HepG2 (cell line): Measurements from ENCODE around the gene ADAMTS17. TPM values are rescaled to one million over a fixed set of nuclear protein-coding genes. Genes with fewer than 3 reads are reported as not detected.

Source experiments
- ATAC-seq: fragments of 200-7000 bp; cut with Tn5 transposase; 3 replicates; pipeline ENCODE4 v1.9.1; 2020; ENCODE audit warnings: mild to moderate bottlenecking, moderate library complexity
- BruUV-seq: library from RNA; stranded (reverse); fragments of 400-500 nt; replicated peaks from 2 replicates; lab custom pipeline; 2021; lab: Mats Ljungman, UMichigan
- CTCF ChIA-PET: fragments of 300-600 bp; formaldehyde crosslinking; extraction: SDS; loops from one replicate; lab custom pipeline; 2021; ENCODE audit warnings: low total read pairs, inconsistent platforms, low intra/inter-chr PET ratio; lab: Yijun Ruan, JAX
- POLR2A ChIA-PET: fragments of 350-600 bp; sonication (Branson Sonifier 250); formaldehyde crosslinking; loops from one replicate; lab custom pipeline; 2020; ENCODE audit warnings: antibody characterized with exemption, inconsistent platforms; lab: Yijun Ruan, JAX
- DNase-seq: peaks from one replicate; pipeline ENCODE4 v3.0.0-alpha.2; 2015; ENCODE audit warnings: low spot score
- FAIRE-seq: peaks from 3 replicates; lab custom pipeline; 2011; peaks lifted over from hg19 to GRCh38; lab: Jason Lieb, UNC
- H2AFZ ChIP-seq: one replicate; pipeline ENCODE4 v1.6.1; 2011; ENCODE audit warnings: low read length, inconsistent platforms
- H3K27ac ChIP-seq: fragments of 300-600 bp; 3 replicates; pipeline ENCODE4 v1.8.0; 2011; ENCODE audit warnings: mixed run types, mild to moderate bottlenecking, mixed read lengths, low read length, inconsistent platforms; ENCODE audit not compliant: insufficient read depth; ENCODE audit errors: extremely low read length
- H3K27me3 ChIP-seq, 2 experiments: fragments of 200-600 bp in 1 of 2; 2 replicates in 1 of 2; 3 replicates in 1 of 2; pipeline versions ENCODE4 v1.6.0 to v1.8.0; 2011; ENCODE audit warnings: low read length in 2 of 2, mild to moderate bottlenecking in 2 of 2, moderate library complexity in 2 of 2, inconsistent platforms in 1 of 2; ENCODE audit not compliant: insufficient read depth in 2 of 2, control insufficient read depth in 1 of 2
- H3K36me3 ChIP-seq, 2 experiments: fragments of 200-600 bp in 1 of 2; replicated peaks in 1 of 2; 2 replicates in 1 of 2; 3 replicates in 1 of 2; pipeline versions ENCODE4 v1.5.1 to v1.8.0; 2011; ENCODE audit warnings: low read length in 2 of 2, inconsistent platforms in 1 of 2; ENCODE audit not compliant: insufficient read depth in 2 of 2, control insufficient read depth in 1 of 2
- H3K4me1 ChIP-seq: 2 replicates; pipeline ENCODE4 v1.5.1; 2012; ENCODE audit warnings: low read length, inconsistent platforms; ENCODE audit not compliant: insufficient read depth
- H3K4me2 ChIP-seq: 2 replicates; pipeline ENCODE4 v1.6.0; 2011; ENCODE audit warnings: low read depth, low read length, inconsistent platforms
- H3K4me3 ChIP-seq, 3 experiments: fragments of 200-600 bp in 1 of 3; sonication (generic), shearing (Covaris generic) in 1 of 3; replicated peaks in 1 of 3; 2 replicates each; pipeline ENCODE4 v1.5.1; 2011 to 2016; ENCODE audit warnings: low read length in 3 of 3, inconsistent platforms in 2 of 3, low read depth in 2 of 3, mild to moderate bottlenecking in 2 of 3, control low read depth in 1 of 3, mixed read lengths in 1 of 3; ENCODE audit not compliant: insufficient read depth in 1 of 3
- H3K79me2 ChIP-seq: one replicate; pipeline ENCODE4 v1.6.1; 2011; ENCODE audit warnings: low read length, inconsistent platforms; ENCODE audit not compliant: insufficient read depth
- H3K9ac ChIP-seq: 2 replicates; pipeline ENCODE4 v1.6.0; 2011; ENCODE audit warnings: mild to moderate bottlenecking, low read depth, low read length, inconsistent platforms; ENCODE audit not compliant: insufficient read depth
- H3K9me3 ChIP-seq: 2 replicates; pipeline ENCODE4 v1.5.1; 2012; ENCODE audit warnings: mild to moderate bottlenecking, low read length
- H4K20me1 ChIP-seq: 2 replicates; pipeline ENCODE4 v1.6.0; 2011; ENCODE audit warnings: inconsistent platforms, mild to moderate bottlenecking, low read length, moderate library complexity; ENCODE audit not compliant: insufficient read depth
- NKX3-1 ChIP-seq: sonication (generic); formaldehyde crosslinking; IDR thresholded peaks from 2 replicates; pipeline ENCODE4 v1.5.0; 2020; ENCODE audit warnings: missing genetic modification reagents
- SP1 ChIP-seq, 2 experiments: fragments of 450-650 bp in 1 of 2; sonication (generic) in 1 of 2; formaldehyde crosslinking in 1 of 2; IDR thresholded peaks; 2 replicates each; pipeline versions ENCODE4 v1.4.0 to v1.6.1; 2016 to 2020; ENCODE audit warnings: missing genetic modification reagents in 1 of 2
- ZBTB38 ChIP-seq: sonication (generic); formaldehyde crosslinking; IDR thresholded peaks from 2 replicates; pipeline ENCODE4 v1.5.1; 2020; ENCODE audit warnings: mild to moderate bottlenecking, missing genetic modification reagents
- ZNF274 ChIP-seq: sonication (generic); formaldehyde crosslinking; IDR thresholded peaks from 2 replicates; pipeline ENCODE4 v1.5.1; 2020; ENCODE audit warnings: mild to moderate bottlenecking, missing genetic modification reagents
- ZNF883 ChIP-seq: sonication (generic); formaldehyde crosslinking; IDR thresholded peaks from 2 replicates; pipeline ENCODE4 v1.5.1; 2020; ENCODE audit warnings: mild to moderate bottlenecking, missing genetic modification reagents; ENCODE audit errors: not compliant biosample characterization
- WGBS: methylation state at CpG from one replicate; pipeline ENCODE4 v1.1.6; 2017; ENCODE audit warnings: low lambda C conversion rate; 5-methylcytosine and 5-hydroxymethylcytosine counted together
- in situ Hi-C: cut with HindIII; loops from 2 replicates; pipeline ENCODE4 v1.10.0; 2017; ENCODE audit warnings: low pct_unique_long_range_greater_than_20kb; ENCODE audit not compliant: extremely low pct_ligation_motif_present
- intact Hi-C: fragments of 100-400 bp; cut with micrococcal nuclease; formaldehyde crosslinking; loops from one replicate; pipeline ENCODE4 v1.10.0; 2022; ENCODE audit not compliant: unreplicated experiment
- polyA plus RNA-seq, 8 experiments: library from polyadenylated mRNA; depleted of rRNA in 3 of 8; stranded (reverse) in 7 of 8; unstranded in 1 of 8; fragments of >200 nt; fragmentation: Illumina TruSeq in 4 of 8; extraction: Trizol in 4 of 8; gene quantifications; 2 replicates each; pipeline versions ENCODE4 v1.2.1 to v1.2.3, GENCODE V29; 2011 to 2016; ENCODE audit warnings: low read depth in 4 of 8, missing spikeins in 1 of 8, mixed read lengths in 1 of 8; ENCODE audit not compliant: insufficient read depth in 1 of 8
- total RNA-seq, 5 experiments: library from RNA; depleted of rRNA; stranded (reverse); fragments of >200 nt; fragmentation: Illumina TruSeq; extraction: Trizol; gene quantifications; 2 replicates each; pipeline ENCODE4 v1.2.3, GENCODE V29; 2016; ENCODE audit warnings: low read depth in 1 of 5
- TF ChIP-seq, protein P1 (sequence below): sonication (generic); formaldehyde crosslinking; conservative IDR thresholded peaks from 2 replicates; pipeline ENCODE4 v1.8.1; 2023; ENCODE audit warnings: missing genetic modification reagents
- TF ChIP-seq, protein P2 (sequence below): sonication (generic); formaldehyde crosslinking; IDR thresholded peaks from 2 replicates; pipeline ENCODE4 v1.5.1; 2020; ENCODE audit warnings: missing genetic modification reagents, mild to moderate bottlenecking, borderline replicate concordance

ADAMTS17 gene
- total and polyA plus RNA-seq, 2 of the 13 experiments (the other 11 are each of a cell fraction or from before 2014, with no cell fraction given) = 0.02 to 0.04 TPM

- peaks cover 11% of the 10 kb centered on the region; the same call in 1 of the 2 replicates for H3K4me1 ChIP-seq
- no peak for ATAC-seq
- no peaks in the 10 kb centered on the region for H3K79me2 ChIP-seq
- POLR2A ChIA-PET = no interaction called here
- intact Hi-C loops = loop anchor here (1.0 kb wide), 1 partner anchor 38 kb away; no protein-coding TSS in a partner anchor
- TF ChIP-seq, protein P1, sequence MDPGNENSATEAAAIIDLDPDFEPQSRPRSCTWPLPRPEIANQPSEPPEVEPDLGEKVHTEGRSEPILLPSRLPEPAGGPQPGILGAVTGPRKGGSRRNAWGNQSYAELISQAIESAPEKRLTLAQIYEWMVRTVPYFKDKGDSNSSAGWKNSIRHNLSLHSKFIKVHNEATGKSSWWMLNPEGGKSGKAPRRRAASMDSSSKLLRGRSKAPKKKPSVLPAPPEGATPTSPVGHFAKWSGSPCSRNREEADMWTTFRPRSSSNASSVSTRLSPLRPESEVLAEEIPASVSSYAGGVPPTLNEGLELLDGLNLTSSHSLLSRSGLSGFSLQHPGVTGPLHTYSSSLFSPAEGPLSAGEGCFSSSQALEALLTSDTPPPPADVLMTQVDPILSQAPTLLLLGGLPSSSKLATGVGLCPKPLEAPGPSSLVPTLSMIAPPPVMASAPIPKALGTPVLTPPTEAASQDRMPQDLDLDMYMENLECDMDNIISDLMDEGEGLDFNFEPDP = no peak
- TF ChIP-seq ZBTB38 (CRISPR knock-in tag) (no peak), NKX3-1 (CRISPR knock-in tag) (no peak), SP1 (IDR thresholded peaks at IDR 0.05) (no peak), SP1 (CRISPR knock-in tag; IDR thresholded peaks at IDR 0.05) (no peak), ZNF274 (CRISPR knock-in tag) (no peak), ZNF883 (CRISPR knock-in tag) (no peak)
- TF ChIP-seq, protein P2, sequence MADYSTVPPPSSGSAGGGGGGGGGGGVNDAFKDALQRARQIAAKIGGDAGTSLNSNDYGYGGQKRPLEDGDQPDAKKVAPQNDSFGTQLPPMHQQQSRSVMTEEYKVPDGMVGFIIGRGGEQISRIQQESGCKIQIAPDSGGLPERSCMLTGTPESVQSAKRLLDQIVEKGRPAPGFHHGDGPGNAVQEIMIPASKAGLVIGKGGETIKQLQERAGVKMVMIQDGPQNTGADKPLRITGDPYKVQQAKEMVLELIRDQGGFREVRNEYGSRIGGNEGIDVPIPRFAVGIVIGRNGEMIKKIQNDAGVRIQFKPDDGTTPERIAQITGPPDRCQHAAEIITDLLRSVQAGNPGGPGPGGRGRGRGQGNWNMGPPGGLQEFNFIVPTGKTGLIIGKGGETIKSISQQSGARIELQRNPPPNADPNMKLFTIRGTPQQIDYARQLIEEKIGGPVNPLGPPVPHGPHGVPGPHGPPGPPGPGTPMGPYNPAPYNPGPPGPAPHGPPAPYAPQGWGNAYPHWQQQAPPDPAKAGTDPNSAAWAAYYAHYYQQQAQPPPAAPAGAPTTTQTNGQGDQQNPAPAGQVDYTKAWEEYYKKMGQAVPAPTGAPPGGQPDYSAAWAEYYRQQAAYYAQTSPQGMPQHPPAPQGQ (CRISPR knock-in tag) = no peak
- no peak overlapping the region for H3K4me2 ChIP-seq
- no TSS peak for BruUV-seq
- CTCF ChIA-PET = no interaction called here
- DNase-seq = no peak
- H3K9me3 ChIP-seq = no peaks in the 10 kb centered on the region
- H3K9ac ChIP-seq = no peak overlapping the region
- WGBS = 50% methylated on average over 4 of the region's 4 CpGs
- no peaks in the 10 kb centered on the region for H3K36me3 ChIP-seq
- no peak for FAIRE-seq
- H2AFZ ChIP-seq = no peak overlapping the region
- no peak overlapping the region for H3K27ac ChIP-seq
- H3K4me3 ChIP-seq = no peak overlapping the region
- in situ Hi-C loops = no loop called here
- no peaks in the 10 kb centered on the region for H3K27me3 ChIP-seq
- H4K20me1 ChIP-seq = no peaks in the 10 kb centered on the region
These were observed 137.0 kb downstream of the ADAMTS17 start for GRCh38 chr15:100204771-100205170.
